ENCODE data around the gene HEG1.

HEG1 gene

DNA sequence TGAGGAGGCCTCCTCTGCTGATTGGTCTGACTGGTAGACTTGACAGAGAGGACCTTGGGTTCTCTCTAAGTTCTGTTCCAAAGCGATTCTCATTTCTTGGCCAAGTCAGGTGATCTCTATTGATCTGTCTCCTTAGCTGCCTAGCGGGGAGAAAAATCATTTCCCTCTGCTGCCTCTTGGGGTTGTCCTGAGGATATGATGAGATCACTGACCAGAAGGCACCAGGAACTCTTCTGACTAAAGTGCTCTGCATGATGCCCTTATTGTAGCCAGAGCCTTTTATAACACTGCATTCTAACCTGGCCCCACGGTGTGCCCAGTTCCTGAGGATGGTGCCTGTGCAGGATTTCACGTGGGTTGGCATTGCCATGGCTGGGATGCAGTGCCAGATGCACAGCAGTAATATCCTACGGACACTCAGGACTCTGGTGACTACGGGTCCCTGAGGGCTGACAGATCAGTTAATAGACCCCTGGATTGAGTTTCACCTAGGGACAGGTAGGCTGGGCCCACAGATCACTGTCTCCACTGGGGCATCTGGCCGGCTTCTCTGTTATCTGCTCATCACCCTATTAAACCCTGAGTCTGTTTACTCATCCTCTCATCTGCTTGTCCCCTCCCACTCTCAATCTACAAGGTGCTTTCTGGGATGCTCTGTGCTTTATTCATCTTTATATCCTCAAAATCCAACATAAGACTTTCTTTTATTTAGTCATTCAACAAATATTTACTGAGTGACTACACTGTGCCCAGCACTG, 3.9 kb upstream of the HEG1 start (continued):
- TF ChIP-seq TSHZ2 (CRISPR knock-in tag; IDR thresholded peaks at IDR 0.05) (no peak), CREB5 (CRISPR knock-in tag; IDR thresholded peaks at IDR 0.05; ENCODE audit: low read depth) (no peak)

DNA sequence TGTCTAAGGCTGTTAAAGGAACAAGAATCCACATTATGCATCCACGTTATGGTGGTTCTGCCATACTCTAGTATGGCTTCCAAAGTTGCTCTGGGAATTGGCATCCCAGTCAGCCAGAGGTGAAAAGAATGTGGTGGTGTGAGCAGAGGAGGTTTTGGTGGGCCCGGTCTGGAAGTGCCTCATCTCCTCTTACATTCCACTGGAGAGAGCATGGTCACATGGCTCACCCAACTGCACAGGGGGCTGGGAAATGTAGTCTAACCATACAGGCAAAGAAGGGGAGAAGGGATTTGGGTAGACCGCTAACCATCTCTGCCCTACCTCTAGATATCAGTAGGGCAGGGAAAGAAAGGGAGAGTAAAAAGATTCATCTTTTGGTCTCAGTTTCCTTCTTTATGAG, 3.2 kb upstream of the HEG1 start:
- TF ChIP-seq ZC3H10 (CRISPR knock-in tag; IDR thresholded peaks at IDR 0.05) = no peak
- TF ChIP-seq ISL1 (CRISPR knock-in tag; IDR thresholded peaks at IDR 0.05) = no peak
- no peak for TF ChIP-seq TOX (CRISPR knock-in tag; IDR thresholded peaks at IDR 0.05; ENCODE audit: borderline replicate concordance)
- TF ChIP-seq, protein P1, sequence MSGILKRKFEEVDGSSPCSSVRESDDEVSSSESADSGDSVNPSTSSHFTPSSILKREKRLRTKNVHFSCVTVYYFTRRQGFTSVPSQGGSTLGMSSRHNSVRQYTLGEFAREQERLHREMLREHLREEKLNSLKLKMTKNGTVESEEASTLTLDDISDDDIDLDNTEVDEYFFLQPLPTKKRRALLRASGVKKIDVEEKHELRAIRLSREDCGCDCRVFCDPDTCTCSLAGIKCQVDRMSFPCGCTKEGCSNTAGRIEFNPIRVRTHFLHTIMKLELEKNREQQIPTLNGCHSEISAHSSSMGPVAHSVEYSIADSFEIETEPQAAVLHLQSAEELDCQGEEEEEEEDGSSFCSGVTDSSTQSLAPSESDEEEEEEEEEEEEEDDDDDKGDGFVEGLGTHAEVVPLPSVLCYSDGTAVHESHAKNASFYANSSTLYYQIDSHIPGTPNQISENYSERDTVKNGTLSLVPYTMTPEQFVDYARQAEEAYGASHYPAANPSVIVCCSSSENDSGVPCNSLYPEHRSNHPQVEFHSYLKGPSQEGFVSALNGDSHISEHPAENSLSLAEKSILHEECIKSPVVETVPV (CRISPR knock-in tag; IDR thresholded peaks at IDR 0.05) = no peak
- no peak for TF ChIP-seq GLIS3 (CRISPR knock-in tag; IDR thresholded peaks at IDR 0.05)
- TF ChIP-seq ZNF8 (CRISPR knock-in tag; IDR thresholded peaks at IDR 0.05) = no peak
- no peak for TF ChIP-seq SNAI2 (CRISPR knock-in tag; IDR thresholded peaks at IDR 0.05)
- no peak for TF ChIP-seq TCF4 (CRISPR knock-in tag; IDR thresholded peaks at IDR 0.05; ENCODE audit: borderline replicate concordance)
- TF ChIP-seq CSDC2 (CRISPR knock-in tag; IDR thresholded peaks at IDR 0.05) = no peak
- TF ChIP-seq, protein P2, sequence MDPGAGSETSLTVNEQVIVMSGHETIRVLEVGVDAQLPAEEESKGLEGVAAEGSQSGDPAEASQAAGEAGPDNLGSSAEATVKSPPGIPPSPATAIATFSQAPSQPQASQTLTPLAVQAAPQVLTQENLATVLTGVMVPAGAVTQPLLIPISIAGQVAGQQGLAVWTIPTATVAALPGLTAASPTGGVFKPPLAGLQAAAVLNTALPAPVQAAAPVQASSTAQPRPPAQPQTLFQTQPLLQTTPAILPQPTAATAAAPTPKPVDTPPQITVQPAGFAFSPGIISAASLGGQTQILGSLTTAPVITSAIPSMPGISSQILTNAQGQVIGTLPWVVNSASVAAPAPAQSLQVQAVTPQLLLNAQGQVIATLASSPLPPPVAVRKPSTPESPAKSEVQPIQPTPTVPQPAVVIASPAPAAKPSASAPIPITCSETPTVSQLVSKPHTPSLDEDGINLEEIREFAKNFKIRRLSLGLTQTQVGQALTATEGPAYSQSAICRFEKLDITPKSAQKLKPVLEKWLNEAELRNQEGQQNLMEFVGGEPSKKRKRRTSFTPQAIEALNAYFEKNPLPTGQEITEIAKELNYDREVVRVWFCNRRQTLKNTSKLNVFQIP (CRISPR knock-in tag; IDR thresholded peaks at IDR 0.05; ENCODE audit: borderline replicate concordance, low read depth) = no peak
- TF ChIP-seq CREB5 (CRISPR knock-in tag; IDR thresholded peaks at IDR 0.05; ENCODE audit: low read depth) = no peak
- TF ChIP-seq OSR1 (CRISPR knock-in tag; IDR thresholded peaks at IDR 0.05) = no peak
- TF ChIP-seq RARB (CRISPR knock-in tag; IDR thresholded peaks at IDR 0.05) = no peak
- TF ChIP-seq PPARA (CRISPR knock-in tag; IDR thresholded peaks at IDR 0.05; ENCODE audit: borderline replicate concordance) = no peak
- TF ChIP-seq TSHZ2 (CRISPR knock-in tag; IDR thresholded peaks at IDR 0.05) = no peak
- TF ChIP-seq BACH2 (CRISPR knock-in tag; IDR thresholded peaks at IDR 0.05; ENCODE audit: borderline replicate concordance) = no peak
- no peak for TF ChIP-seq ZNF70 (CRISPR knock-in tag; IDR thresholded peaks at IDR 0.05)
- no peak for TF ChIP-seq ARNTL (CRISPR knock-in tag; IDR thresholded peaks at IDR 0.05; ENCODE audit: borderline replicate concordance, low read depth)
- no peak for TF ChIP-seq ZFP3 (CRISPR knock-in tag; IDR thresholded peaks at IDR 0.05)
- ATAC-seq = no peak

Measured in SK-N-SH treated with all-trans-retinoic acid at 6 μM for 48 hours (cell line).